K562 (cell line): ENCODE data around the gene CHST7. TPM values are rescaled to one million over a fixed set of nuclear protein-coding genes. Genes with fewer than 3 reads are reported as not detected.

Experiments
- ATAC-seq: fragments of 200-7000 bp; cut with Tn5 transposase; 3 replicates; pipeline ENCODE4 v1.9.1; 2020; ENCODE audit warnings: moderate library complexity
- BruUV-seq: library from RNA; stranded (reverse); fragments of 400-500 nt; replicated peaks from 2 replicates; lab custom pipeline; 2021; lab: Mats Ljungman, UMichigan
- CTCF ChIA-PET: fragments of 300-600 bp; formaldehyde crosslinking; extraction: SDS; loops from one replicate; lab custom pipeline; 2021; ENCODE audit warnings: low intra/inter-chr PET ratio; lab: Yijun Ruan, JAX
- POLR2A ChIA-PET: fragments of 300-600, 350-650 bp; sonication (Branson Sonifier 250); formaldehyde crosslinking; extraction: SDS; loops from one replicate; lab custom pipeline; 2021; ENCODE audit warnings: antibody characterized with exemption, inconsistent platforms; lab: Yijun Ruan, JAX
- DNase-seq, 4 experiments: peaks; one replicate each; pipeline versions ENCODE4 v3.0.0 to v3.0.0-alpha.2; 2011 to 2018; ENCODE audit warnings: low spot score in 3 of 4, mixed read lengths in 3 of 4; ENCODE audit errors: extremely low read depth in 1 of 4
- FAIRE-seq: peaks from 2 replicates; lab custom pipeline; 2011; peaks lifted over from hg19 to GRCh38; lab: Jason Lieb, UNC
- H2AFZ ChIP-seq: 2 replicates; pipeline ENCODE4 v1.6.0; 2011; ENCODE audit warnings: low read depth, low read length, control low read depth, inconsistent platforms
- H3K27ac ChIP-seq: fragments of 200-600 bp; 3 replicates; pipeline ENCODE4 v1.8.0; 2011; ENCODE audit warnings: low read depth, mild to moderate bottlenecking, control low read depth, inconsistent platforms, low read length, moderate library complexity, mixed read lengths; ENCODE audit errors: extremely low read depth
- H3K27me3 ChIP-seq, 2 experiments: fragments of 300-600 bp in 1 of 2; 2 replicates in 1 of 2; 3 replicates in 1 of 2; pipeline versions ENCODE4 v1.6.0 to v1.8.0; 2011; ENCODE audit warnings: inconsistent platforms in 2 of 2, low read length in 2 of 2, mild to moderate bottlenecking in 1 of 2, mixed read lengths in 1 of 2, moderate library complexity in 1 of 2; ENCODE audit not compliant: control insufficient read depth in 2 of 2, insufficient read depth in 2 of 2
- H3K36me3 ChIP-seq: fragments of 300-600 bp; 3 replicates; pipeline ENCODE4 v1.8.0; 2011; ENCODE audit warnings: mild to moderate bottlenecking, low read length, inconsistent platforms; ENCODE audit not compliant: control insufficient read depth, insufficient read depth
- H3K4me1 ChIP-seq, 2 experiments: fragments of 200-600 bp in 1 of 2; replicated peaks in 1 of 2; 2 replicates in 1 of 2; 3 replicates in 1 of 2; pipeline versions ENCODE4 v1.5.1 to v1.8.0; 2011; ENCODE audit warnings: inconsistent platforms in 2 of 2, low read length in 2 of 2, mild to moderate bottlenecking in 1 of 2, mixed read lengths in 1 of 2, moderate library complexity in 1 of 2; ENCODE audit not compliant: control insufficient read depth in 2 of 2, insufficient read depth in 2 of 2
- H3K4me2 ChIP-seq: 2 replicates; pipeline ENCODE4 v1.6.1; 2011; ENCODE audit warnings: low read length, control low read depth, inconsistent platforms, mixed read lengths; ENCODE audit not compliant: insufficient read depth
- H3K4me3 ChIP-seq: fragments of 200-600 bp; sonication (generic), shearing (Covaris generic); 2 replicates; pipeline ENCODE4 v1.5.1; 2016; ENCODE audit warnings: control low read depth, inconsistent platforms
- H3K79me2 ChIP-seq: fragments of 200-600 bp; 3 replicates; pipeline ENCODE4 v1.8.0; 2011; ENCODE audit warnings: low read length, inconsistent platforms; ENCODE audit not compliant: control insufficient read depth, insufficient read depth
- H3K9ac ChIP-seq, 2 experiments: 2 replicates each; pipeline versions ENCODE4 v1.6.0 to v1.6.1; 2011; ENCODE audit warnings: low read depth in 2 of 2, low read length in 2 of 2, control low read depth in 1 of 2, inconsistent platforms in 1 of 2, mild to moderate bottlenecking in 1 of 2, mixed read lengths in 1 of 2; ENCODE audit not compliant: insufficient read depth in 1 of 2
- H3K9me1 ChIP-seq: one replicate; pipeline ENCODE4 v1.6.0; 2011; ENCODE audit warnings: inconsistent platforms, mild to moderate bottlenecking, low read length, moderate library complexity; ENCODE audit not compliant: control insufficient read depth, insufficient read depth
- H3K9me3 ChIP-seq: replicated peaks from 2 replicates; pipeline ENCODE4 v1.5.1; 2011; ENCODE audit warnings: low read depth, low read length, inconsistent platforms; ENCODE audit not compliant: control insufficient read depth, insufficient read depth
- H4K20me1 ChIP-seq: replicated peaks from 2 replicates; pipeline ENCODE4 v1.6.1; 2011; ENCODE audit warnings: low read length, inconsistent platforms, mixed read lengths; ENCODE audit not compliant: control insufficient read depth, insufficient read depth
- ARID1B ChIP-seq: fragments of 450-650 bp; IDR thresholded peaks from 2 replicates; pipeline ENCODE4 v1.6.1; 2016; ENCODE audit warnings: antibody characterized with exemption, mild to moderate bottlenecking, inconsistent platforms
- NFRKB ChIP-seq: fragments of 450-650 bp; IDR thresholded peaks from 2 replicates; pipeline ENCODE4 v1.6.1; 2016; ENCODE audit warnings: low read depth
- NR2F6 ChIP-seq: fragments of 450-650 bp; formaldehyde crosslinking; IDR thresholded peaks from 2 replicates; pipeline ENCODE4 v1.4.0; 2020; ENCODE audit warnings: mild to moderate bottlenecking
- TRIM25 ChIP-seq: fragments of 450-650 bp; IDR thresholded peaks from 2 replicates; pipeline ENCODE4 v1.7.0; 2016; ENCODE audit warnings: borderline replicate concordance
- WGBS: fragments of 100-300 bp; shearing (Covaris generic); methylation state at CpG from one replicate; pipeline ENCODE4 v1.1.6; 2016; ENCODE audit warnings: low coverage, mixed read lengths; ENCODE audit not compliant: insufficient coverage; ENCODE audit errors: missing lambda C conversion rate; 5-methylcytosine and 5-hydroxymethylcytosine counted together
- in situ Hi-C: fragments of 300-500 bp; cut with MboI; formaldehyde crosslinking; loops from 4 replicates; pipeline ENCODE4 v1.15.0; 2018; ENCODE audit warnings: inconsistent platforms, mixed read lengths
- intact Hi-C: fragments of 100-400 bp; cut with micrococcal nuclease; formaldehyde crosslinking; loops from 2 replicates; pipeline ENCODE4 v1.14.2; 2022
- polyA plus RNA-seq, 8 experiments: library from polyadenylated mRNA; depleted of rRNA in 4 of 8; stranded (reverse) in 5 of 8; unstranded in 3 of 8; fragments of >200 nt; fragmentation: Nextera tagmentation in 2 of 8; fragmentation: Illumina TruSeq in 1 of 8; extraction: Ambion mirVana in 2 of 8; extraction: Trizol in 1 of 8; gene quantifications; 2 replicates each; pipeline versions ENCODE4 v1.2.1 to v1.2.3, GENCODE V29; 2011 to 2014; ENCODE audit warnings: inconsistent platforms in 1 of 8, missing spikeins in 1 of 8
- total RNA-seq, 7 experiments: library from RNA; depleted of rRNA in 6 of 7; stranded (reverse); fragments of >200 nt in 6 of 7; fragmentation: Illumina TruSeq in 2 of 7; extraction: Trizol in 2 of 7; gene quantifications; 2 replicates each; pipeline versions ENCODE4 v1.2.1 to v1.2.3, GENCODE V29; 2011 to 2021; ENCODE audit warnings: low replicate concordance in 1 of 7
- TF ChIP-seq, protein P1 (sequence below): fragments of 450-650 bp; IDR thresholded peaks from 2 replicates; pipeline ENCODE4 v1.6.1; 2017; ENCODE audit warnings: antibody characterized with exemption, mild to moderate bottlenecking
- TF ChIP-seq, protein P2 (sequence below): fragments of 450-650 bp; conservative IDR thresholded peaks from 2 replicates; pipeline ENCODE4 v1.6.1; 2016; ENCODE audit warnings: missing genetic modification characterization, low read depth, mild to moderate bottlenecking, control low read depth, missing compliant biosample characterization
- TF ChIP-seq, protein P3 (sequence below): fragments of 250-450 bp; sonication (Bioruptor Pico); IDR thresholded peaks from 2 replicates; pipeline ENCODE4 v1.8.0; 2022; ENCODE audit warnings: inconsistent platforms, mild to moderate bottlenecking, moderate library complexity, borderline replicate concordance
- TF ChIP-seq, protein P4 (sequence below): sonication (generic); formaldehyde crosslinking; IDR thresholded peaks from 2 replicates; pipeline ENCODE4 v1.8.0; 2022; ENCODE audit warnings: mild to moderate bottlenecking, missing genetic modification reagents

Gene CHST7
- total and polyA plus RNA-seq, 9 of the 15 experiments (the other 6 are each of a cell fraction or from before 2014, with no cell fraction given) = 0.04 to 0.41 (median 0.09) TPM; not detected in 2

DNA sequence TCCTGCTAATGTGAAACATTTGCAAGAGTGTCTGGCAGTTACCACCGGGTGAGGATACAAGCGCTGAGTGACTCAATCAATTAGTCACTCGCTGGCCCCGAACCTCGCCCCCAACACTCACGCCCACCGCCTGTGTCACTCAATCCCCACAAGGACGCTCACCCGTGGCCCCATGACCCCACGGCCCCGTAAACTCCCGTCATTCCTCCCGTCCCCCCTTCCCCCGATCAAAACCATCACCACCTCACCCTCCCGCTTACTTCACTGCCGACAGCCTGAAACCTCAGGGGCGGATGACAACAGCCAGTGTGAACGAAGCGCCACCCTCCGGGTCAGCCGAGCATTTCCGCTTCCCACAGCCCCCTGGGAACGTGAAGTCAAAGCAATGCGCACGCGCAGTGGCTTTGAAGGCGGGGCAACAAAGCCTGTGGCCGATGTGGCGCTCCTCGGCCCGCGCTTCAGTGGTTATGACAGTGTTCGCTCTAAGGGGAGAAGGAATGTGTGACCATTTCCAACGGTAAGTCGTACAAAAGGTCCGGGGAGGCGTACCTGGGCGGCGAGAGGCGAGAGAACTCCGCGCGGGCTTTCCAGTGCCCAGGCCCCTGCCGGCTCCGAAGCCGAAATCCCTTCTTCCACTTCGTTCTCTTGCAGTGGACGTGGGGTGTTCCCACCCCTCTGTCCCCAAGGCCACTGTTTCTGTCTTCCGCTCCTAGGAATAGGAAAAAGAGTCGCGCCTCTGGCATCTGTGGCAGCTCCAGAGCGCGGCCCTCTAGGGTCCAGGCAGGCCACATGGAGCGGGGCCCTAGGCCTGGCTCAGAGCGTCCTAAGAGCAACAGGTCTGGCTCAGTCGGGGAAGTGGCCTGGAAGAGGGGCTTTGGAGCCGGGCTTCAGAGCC, 28.2 kb upstream of the CHST7 start, which contains the start of gene ZNF674:
Gene ZNF674, minus strand, starts transcription at position 311 of the 895 bp plus-strand sequence. CDS start 3,334 bp downstream, outside the sequence.
- 1% methylated on average over 33 of the region's 57 CpGs for WGBS
- CTCF ChIA-PET = no interaction called here
- DNase-seq = peak; percentile 88 to 93 (median 89)
- in situ Hi-C loops (no loop called here), intact Hi-C loops (loop anchor here (5.0 kb wide), 1 partner anchor 142 kb away; no protein-coding TSS in a partner anchor)
- Histone ChIP-seq H3K9ac (peak within 1 kb of the TSS; percentile 94 to 95), H4K20me1 (no peaks in the 10 kb centered on the region), H3K4me2 (peak within 1 kb of the TSS; percentile 82), H3K4me3 (peak within 1 kb of the TSS; percentile 83), H3K79me2 (peaks cover 32% of the 10 kb centered on the region), H3K4me1 (no peaks in the 10 kb centered on the region; a peak in 2 of 5 replicates), H3K27ac (peak within 1 kb of the TSS; percentile 89), H3K27me3 (no peaks in the 10 kb centered on the region), H3K9me3 (no peaks in the 10 kb centered on the region), H3K9me1 (no peaks in the 10 kb centered on the region), H2AFZ (peak within 1 kb of the TSS; percentile 83), H3K36me3 (peaks cover 19% of the 10 kb centered on the region)
- POLR2A ChIA-PET = no interaction called here
- peak; percentile 88 for FAIRE-seq
- peak; percentile 95 for ATAC-seq
- BruUV-seq = TSS peak; percentile 69
- TF ChIP-seq NR2F6 = no peak
- TF ChIP-seq, protein P1, sequence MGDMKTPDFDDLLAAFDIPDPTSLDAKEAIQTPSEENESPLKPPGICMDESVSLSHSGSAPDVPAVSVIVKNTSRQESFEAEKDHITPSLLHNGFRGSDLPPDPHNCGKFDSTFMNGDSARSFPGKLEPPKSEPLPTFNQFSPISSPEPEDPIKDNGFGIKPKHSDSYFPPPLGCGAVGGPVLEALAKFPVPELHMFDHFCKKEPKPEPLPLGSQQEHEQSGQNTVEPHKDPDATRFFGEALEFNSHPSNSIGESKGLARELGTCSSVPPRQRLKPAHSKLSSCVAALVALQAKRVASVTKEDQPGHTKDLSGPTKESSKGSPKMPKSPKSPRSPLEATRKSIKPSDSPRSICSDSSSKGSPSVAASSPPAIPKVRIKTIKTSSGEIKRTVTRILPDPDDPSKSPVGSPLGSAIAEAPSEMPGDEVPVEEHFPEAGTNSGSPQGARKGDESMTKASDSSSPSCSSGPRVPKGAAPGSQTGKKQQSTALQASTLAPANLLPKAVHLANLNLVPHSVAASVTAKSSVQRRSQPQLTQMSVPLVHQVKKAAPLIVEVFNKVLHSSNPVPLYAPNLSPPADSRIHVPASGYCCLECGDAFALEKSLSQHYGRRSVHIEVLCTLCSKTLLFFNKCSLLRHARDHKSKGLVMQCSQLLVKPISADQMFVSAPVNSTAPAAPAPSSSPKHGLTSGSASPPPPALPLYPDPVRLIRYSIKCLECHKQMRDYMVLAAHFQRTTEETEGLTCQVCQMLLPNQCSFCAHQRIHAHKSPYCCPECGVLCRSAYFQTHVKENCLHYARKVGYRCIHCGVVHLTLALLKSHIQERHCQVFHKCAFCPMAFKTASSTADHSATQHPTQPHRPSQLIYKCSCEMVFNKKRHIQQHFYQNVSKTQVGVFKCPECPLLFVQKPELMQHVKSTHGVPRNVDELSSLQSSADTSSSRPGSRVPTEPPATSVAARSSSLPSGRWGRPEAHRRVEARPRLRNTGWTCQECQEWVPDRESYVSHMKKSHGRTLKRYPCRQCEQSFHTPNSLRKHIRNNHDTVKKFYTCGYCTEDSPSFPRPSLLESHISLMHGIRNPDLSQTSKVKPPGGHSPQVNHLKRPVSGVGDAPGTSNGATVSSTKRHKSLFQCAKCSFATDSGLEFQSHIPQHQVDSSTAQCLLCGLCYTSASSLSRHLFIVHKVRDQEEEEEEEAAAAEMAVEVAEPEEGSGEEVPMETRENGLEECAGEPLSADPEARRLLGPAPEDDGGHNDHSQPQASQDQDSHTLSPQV = no peak
- TF ChIP-seq, protein P2, sequence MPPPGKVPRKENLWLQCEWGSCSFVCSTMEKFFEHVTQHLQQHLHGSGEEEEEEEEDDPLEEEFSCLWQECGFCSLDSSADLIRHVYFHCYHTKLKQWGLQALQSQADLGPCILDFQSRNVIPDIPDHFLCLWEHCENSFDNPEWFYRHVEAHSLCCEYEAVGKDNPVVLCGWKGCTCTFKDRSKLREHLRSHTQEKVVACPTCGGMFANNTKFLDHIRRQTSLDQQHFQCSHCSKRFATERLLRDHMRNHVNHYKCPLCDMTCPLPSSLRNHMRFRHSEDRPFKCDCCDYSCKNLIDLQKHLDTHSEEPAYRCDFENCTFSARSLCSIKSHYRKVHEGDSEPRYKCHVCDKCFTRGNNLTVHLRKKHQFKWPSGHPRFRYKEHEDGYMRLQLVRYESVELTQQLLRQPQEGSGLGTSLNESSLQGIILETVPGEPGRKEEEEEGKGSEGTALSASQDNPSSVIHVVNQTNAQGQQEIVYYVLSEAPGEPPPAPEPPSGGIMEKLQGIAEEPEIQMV (tag) = no peak
- TF ChIP-seq NFRKB = no peak
- TF ChIP-seq, protein P3, sequence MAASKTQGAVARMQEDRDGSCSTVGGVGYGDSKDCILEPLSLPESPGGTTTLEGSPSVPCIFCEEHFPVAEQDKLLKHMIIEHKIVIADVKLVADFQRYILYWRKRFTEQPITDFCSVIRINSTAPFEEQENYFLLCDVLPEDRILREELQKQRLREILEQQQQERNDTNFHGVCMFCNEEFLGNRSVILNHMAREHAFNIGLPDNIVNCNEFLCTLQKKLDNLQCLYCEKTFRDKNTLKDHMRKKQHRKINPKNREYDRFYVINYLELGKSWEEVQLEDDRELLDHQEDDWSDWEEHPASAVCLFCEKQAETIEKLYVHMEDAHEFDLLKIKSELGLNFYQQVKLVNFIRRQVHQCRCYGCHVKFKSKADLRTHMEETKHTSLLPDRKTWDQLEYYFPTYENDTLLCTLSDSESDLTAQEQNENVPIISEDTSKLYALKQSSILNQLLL = no peak
- TF ChIP-seq TRIM25 = no peak
- TF ChIP-seq, protein P4, sequence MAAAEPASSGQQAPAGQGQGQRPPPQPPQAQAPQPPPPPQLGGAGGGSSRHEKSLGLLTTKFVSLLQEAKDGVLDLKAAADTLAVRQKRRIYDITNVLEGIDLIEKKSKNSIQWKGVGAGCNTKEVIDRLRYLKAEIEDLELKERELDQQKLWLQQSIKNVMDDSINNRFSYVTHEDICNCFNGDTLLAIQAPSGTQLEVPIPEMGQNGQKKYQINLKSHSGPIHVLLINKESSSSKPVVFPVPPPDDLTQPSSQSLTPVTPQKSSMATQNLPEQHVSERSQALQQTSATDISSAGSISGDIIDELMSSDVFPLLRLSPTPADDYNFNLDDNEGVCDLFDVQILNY (CRISPR knock-in tag) = no peak
- TF ChIP-seq ARID1B = peak; percentile 66
